Neural progenitor cell (in vitro differentiated cells): ENCODE results near the gene MLN. TPM values are rescaled to one million over a fixed set of nuclear protein-coding genes. Genes with fewer than 3 reads are reported as not detected.

Experiments
- DNase-seq: peaks from one replicate; pipeline ENCODE4 v3.0.0-alpha.2; 2016; ENCODE audit warnings: low spot score
- H2AFZ ChIP-seq: fragments of 200-600 bp; sonication (generic); replicated peaks from 2 replicates; pipeline ENCODE4 v1.6.1; 2016; ENCODE audit warnings: antibody characterized with exemption
- H3F3A ChIP-seq: fragments of 200-600 bp; sonication (generic); 2 replicates; pipeline ENCODE4 v1.6.1; 2016; ENCODE audit warnings: antibody characterized with exemption, low read depth
- H3K27ac ChIP-seq: fragments of 200-600 bp; sonication (generic); 2 replicates; pipeline ENCODE4 v1.5.1; 2016; ENCODE audit warnings: mild to moderate bottlenecking
- H3K27me3 ChIP-seq: fragments of 200-600 bp; sonication (generic); 2 replicates; pipeline ENCODE4 v1.6.1; 2016; ENCODE audit warnings: mild to moderate bottlenecking, moderate library complexity
- H3K36me3 ChIP-seq: fragments of 200-600 bp; sonication (generic); 2 replicates; pipeline ENCODE4 v1.5.1; 2016
- H3K4me1 ChIP-seq: fragments of 200-600 bp; sonication (generic); 2 replicates; pipeline ENCODE4 v1.6.1; 2016; ENCODE audit warnings: mixed run types
- H3K4me2 ChIP-seq: fragments of 200-600 bp; sonication (generic); 2 replicates; pipeline ENCODE4 v1.6.1; 2016
- H3K4me3 ChIP-seq: fragments of 200-600 bp; sonication (generic); 2 replicates; pipeline ENCODE4 v1.5.1; 2016
- H3K79me2 ChIP-seq: fragments of 200-600 bp; sonication (generic); 2 replicates; pipeline ENCODE4 v1.6.1; 2016; ENCODE audit warnings: low read depth
- H3K9ac ChIP-seq: fragments of 200-600 bp; sonication (generic); 2 replicates; pipeline ENCODE4 v1.6.1; 2016
- H3K9me3 ChIP-seq: fragments of 200-600 bp; sonication (generic); 2 replicates; pipeline ENCODE4 v1.5.1; 2016; ENCODE audit warnings: low read depth
- H4K20me1 ChIP-seq: fragments of 200-600 bp; sonication (generic); 2 replicates; pipeline ENCODE4 v1.6.1; 2016; ENCODE audit warnings: low read depth
- H3K27ac Mint-ChIP-seq: 3 replicates; pipeline ENCODE4 v1.8.0; 2021; ENCODE audit warnings: mixed read lengths
- H3K27me3 Mint-ChIP-seq: 2 replicates; pipeline ENCODE4 v1.8.0; 2022; ENCODE audit warnings: low read depth, mild to moderate bottlenecking, inconsistent platforms, moderate library complexity, mixed read lengths; ENCODE audit not compliant: insufficient read depth
- H3K36me3 Mint-ChIP-seq: 3 replicates; pipeline ENCODE4 v1.8.0; 2021; ENCODE audit warnings: mixed read lengths
- H3K4me1 Mint-ChIP-seq: 3 replicates; pipeline ENCODE4 v1.8.0; 2021; ENCODE audit warnings: mixed read lengths
- H3K4me3 Mint-ChIP-seq: 3 replicates; pipeline ENCODE4 v1.8.0; 2021; ENCODE audit warnings: mild to moderate bottlenecking, moderate library complexity, mixed read lengths
- H3K9me3 Mint-ChIP-seq: 3 replicates; pipeline ENCODE4 v1.8.0; 2020; ENCODE audit warnings: mixed read lengths
- EZH2 ChIP-seq: fragments of 200-600 bp; sonication (generic); IDR thresholded peaks from 2 replicates; pipeline ENCODE4 v1.6.1; 2017; ENCODE audit warnings: antibody characterized with exemption, mild to moderate bottlenecking, moderate library complexity
- EZH2phosphoT487 ChIP-seq: fragments of 200-600 bp; sonication (generic); IDR thresholded peaks from 2 replicates; pipeline ENCODE4 v1.6.1; 2017; ENCODE audit warnings: antibody characterized with exemption
- total RNA-seq: library from RNA; depleted of rRNA; stranded (reverse); fragments of >200 nt; gene quantifications from 2 replicates; pipeline ENCODE4 v1.2.3, GENCODE V29; 2015; ENCODE audit warnings: low replicate concordance
- TF ChIP-seq, protein P1 (sequence below): fragments of 200-600 bp; sonication (generic); IDR thresholded peaks from 2 replicates; pipeline ENCODE4 v1.5.1; 2017; ENCODE audit warnings: antibody characterized with exemption, mild to moderate bottlenecking

The MLN gene
- total RNA-seq, 1 donor from 2014 or later, result not detected

DNA sequence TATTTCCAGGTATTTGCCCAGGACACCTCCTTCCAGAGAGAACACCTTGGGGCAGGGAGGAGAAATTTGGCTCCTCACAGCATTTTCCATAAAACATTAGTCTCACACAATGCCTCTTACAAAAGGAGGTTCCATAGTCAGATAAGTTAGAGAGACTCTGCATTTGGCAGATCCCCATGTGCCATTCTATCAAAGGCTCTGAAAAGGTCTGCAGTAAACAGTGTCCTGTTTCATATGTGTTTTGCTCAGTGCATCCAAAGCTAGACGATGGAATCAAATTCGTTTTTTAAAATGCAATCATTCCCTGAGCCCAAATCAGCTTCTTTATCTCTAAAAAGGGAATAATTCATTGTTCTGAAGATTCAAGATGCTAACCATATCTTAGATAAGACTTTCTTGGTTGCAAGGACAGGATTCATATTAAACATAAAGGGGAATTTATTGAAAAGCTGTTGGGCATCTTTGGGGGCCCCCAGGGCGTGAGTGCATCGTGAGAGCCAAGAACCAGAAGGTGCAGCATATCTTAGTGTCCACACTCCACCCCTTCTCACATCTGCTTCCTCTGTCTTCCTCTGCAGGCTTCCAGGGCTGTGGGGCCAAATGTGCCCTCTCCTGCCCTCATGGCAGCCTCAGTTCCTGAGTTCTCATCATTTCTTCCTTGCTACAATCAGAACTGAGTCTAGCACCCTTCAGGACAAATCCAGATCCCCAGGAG, 41.4 kb upstream of the MLN start:
- Mint-ChIP-seq H3K36me3 (no peaks in the 10 kb centered on the region), H3K4me3 (no peak overlapping the region), H3K27me3 (peaks cover 9% of the 10 kb centered on the region), H3K27ac (no peak overlapping the region), H3K9me3 (no peaks in the 10 kb centered on the region), H3K4me1 (peaks cover 27% of the 10 kb centered on the region)
- TF ChIP-seq EZH2 (no peak), EZH2phosphoT487 (no peak)
- TF ChIP-seq, protein P1, sequence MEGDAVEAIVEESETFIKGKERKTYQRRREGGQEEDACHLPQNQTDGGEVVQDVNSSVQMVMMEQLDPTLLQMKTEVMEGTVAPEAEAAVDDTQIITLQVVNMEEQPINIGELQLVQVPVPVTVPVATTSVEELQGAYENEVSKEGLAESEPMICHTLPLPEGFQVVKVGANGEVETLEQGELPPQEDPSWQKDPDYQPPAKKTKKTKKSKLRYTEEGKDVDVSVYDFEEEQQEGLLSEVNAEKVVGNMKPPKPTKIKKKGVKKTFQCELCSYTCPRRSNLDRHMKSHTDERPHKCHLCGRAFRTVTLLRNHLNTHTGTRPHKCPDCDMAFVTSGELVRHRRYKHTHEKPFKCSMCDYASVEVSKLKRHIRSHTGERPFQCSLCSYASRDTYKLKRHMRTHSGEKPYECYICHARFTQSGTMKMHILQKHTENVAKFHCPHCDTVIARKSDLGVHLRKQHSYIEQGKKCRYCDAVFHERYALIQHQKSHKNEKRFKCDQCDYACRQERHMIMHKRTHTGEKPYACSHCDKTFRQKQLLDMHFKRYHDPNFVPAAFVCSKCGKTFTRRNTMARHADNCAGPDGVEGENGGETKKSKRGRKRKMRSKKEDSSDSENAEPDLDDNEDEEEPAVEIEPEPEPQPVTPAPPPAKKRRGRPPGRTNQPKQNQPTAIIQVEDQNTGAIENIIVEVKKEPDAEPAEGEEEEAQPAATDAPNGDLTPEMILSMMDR, result no peak
- Histone ChIP-seq H4K20me1 (no peaks in the 10 kb centered on the region), H3F3A (no peaks in the 10 kb centered on the region), H3K27ac (no peak overlapping the region), H3K27me3 (no peaks in the 10 kb centered on the region), H3K36me3 (no peaks in the 10 kb centered on the region), H3K4me3 (no peak overlapping the region), H3K79me2 (no peaks in the 10 kb centered on the region), H3K9ac (no peak overlapping the region), H3K4me2 (no peak overlapping the region), H2AFZ (no peak overlapping the region), H3K4me1 (peaks cover 7% of the 10 kb centered on the region), H3K9me3 (no peaks in the 10 kb centered on the region)
- DNase-seq, result no peak

DNA sequence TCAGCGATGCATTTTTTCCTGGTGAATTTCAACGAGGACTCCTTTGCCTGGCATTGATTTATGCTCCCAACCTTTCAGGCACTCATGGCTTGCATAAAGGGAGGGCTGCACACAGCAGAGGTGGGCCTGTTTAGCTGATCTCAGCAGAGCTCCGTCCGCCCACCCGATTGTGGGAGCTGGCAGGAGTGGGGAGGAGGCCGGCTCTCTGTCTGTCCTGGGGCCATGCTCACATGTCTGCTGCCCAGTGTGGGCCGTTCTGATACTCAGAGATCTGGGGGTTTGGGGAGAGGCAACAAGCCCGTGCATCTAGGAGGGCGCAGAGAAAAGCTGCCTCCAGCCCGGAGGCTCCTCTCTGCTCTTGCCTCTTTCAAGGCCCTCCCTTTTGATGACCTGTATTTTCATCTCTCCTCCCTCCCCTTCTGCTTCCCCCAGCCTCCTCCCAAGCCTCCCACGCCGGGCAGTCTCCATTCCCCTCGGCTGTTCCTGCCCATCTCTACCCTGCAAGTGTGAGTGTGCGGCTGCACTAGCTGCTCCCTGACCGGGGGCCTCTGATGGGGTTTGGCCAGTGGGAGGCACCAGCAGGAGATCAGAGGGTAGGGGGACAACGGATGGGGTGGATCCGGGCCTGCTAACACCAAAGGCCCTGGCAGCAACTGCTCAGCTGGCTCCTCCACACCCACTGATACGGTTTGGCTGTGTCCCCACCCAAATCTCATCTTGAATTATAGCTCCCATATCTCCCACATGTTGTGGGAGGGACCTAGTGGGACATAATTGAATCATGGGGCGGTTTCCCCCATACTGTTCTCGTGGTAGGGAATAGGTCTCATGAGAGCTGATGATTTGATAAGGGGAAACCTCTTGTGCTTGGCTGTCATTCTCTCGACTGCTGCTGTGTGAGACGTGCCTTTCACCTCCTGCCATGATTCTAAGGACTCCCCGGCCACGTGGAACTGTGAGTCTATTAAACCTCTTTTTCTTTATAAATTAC, 39.6 kb upstream of the MLN start:
- no peak for TF ChIP-seq EZH2
- Mint-ChIP-seq H3K9me3 (no peaks in the 10 kb centered on the region), H3K36me3 (no peaks in the 10 kb centered on the region), H3K4me3 (no peak overlapping the region), H3K27me3 (peaks cover 10% of the 10 kb centered on the region), H3K4me1 (peaks cover 45% of the 10 kb centered on the region), H3K27ac (peak overlapping the region; percentile 58)
- H2AFZ ChIP-seq, result peak overlapping the region; percentile 67
- H3K27me3 ChIP-seq, result no peaks in the 10 kb centered on the region
- H4K20me1 ChIP-seq, result no peaks in the 10 kb centered on the region
- H3K9ac ChIP-seq, result no peak overlapping the region
- H3K4me1 ChIP-seq, result peaks cover 7% of the 10 kb centered on the region
- no peaks in the 10 kb centered on the region for H3F3A ChIP-seq
- DNase-seq, result no peak
- no peaks in the 10 kb centered on the region for H3K9me3 ChIP-seq
- no peaks in the 10 kb centered on the region for H3K79me2 ChIP-seq
- no peak overlapping the region for H3K4me2 ChIP-seq
- H3K36me3 ChIP-seq, result no peaks in the 10 kb centered on the region
- H3K4me3 ChIP-seq, result no peak overlapping the region
- H3K27ac ChIP-seq, result no peak overlapping the region

DNA sequence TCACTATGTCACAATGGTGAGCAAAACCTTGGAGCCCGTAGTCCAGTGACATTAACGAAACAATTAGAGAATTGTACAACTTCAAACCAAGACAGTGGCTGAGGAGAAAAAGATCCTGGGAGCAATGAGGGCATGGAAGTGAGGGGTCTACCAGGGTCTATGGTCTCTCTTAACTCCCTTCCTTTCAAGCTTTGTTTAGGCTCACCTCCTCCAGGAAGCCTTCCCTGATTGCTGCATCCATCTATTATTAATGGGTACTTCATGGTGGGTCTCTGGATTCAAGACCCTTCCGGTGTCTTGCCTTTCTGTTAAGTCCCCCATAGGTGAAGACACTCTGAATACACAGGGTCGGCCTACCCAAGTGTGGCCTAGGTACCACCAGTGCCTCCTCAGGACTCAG, 38.1 kb upstream of the MLN start:
- Histone ChIP-seq H3F3A (no peaks in the 10 kb centered on the region), H2AFZ (no peak overlapping the region), H3K9me3 (no peaks in the 10 kb centered on the region), H4K20me1 (no peaks in the 10 kb centered on the region), H3K9ac (no peak overlapping the region), H3K27me3 (no peaks in the 10 kb centered on the region), H3K27ac (no peak overlapping the region), H3K4me2 (no peak overlapping the region), H3K4me1 (peaks cover 7% of the 10 kb centered on the region), H3K79me2 (no peaks in the 10 kb centered on the region), H3K4me3 (no peak overlapping the region), H3K36me3 (no peaks in the 10 kb centered on the region)
- Mint-ChIP-seq H3K36me3 (no peaks in the 10 kb centered on the region), H3K4me1 (peaks cover 53% of the 10 kb centered on the region), H3K9me3 (no peaks in the 10 kb centered on the region), H3K27me3 (peaks cover 10% of the 10 kb centered on the region), H3K27ac (peak overlapping the region; percentile 34), H3K4me3 (no peak overlapping the region)
- TF ChIP-seq, protein P1, result no peak
- no peak for TF ChIP-seq EZH2phosphoT487
- TF ChIP-seq EZH2, result no peak
- no peak for DNase-seq
